GM23248 (cell line): ENCODE results near the gene PTH2. TPM values are rescaled to one million over a fixed set of nuclear protein-coding genes. Genes with fewer than 3 reads are reported as not detected.
A peak's percentile ranks its signal among the peaks of the same experiment; 100 is the strongest.

Experiments used
- DNase-seq: peaks from one replicate; pipeline ENCODE4 v3.0.0-alpha.2; 2015
- H2AFZ ChIP-seq: fragments of 200-600 bp; sonication (generic); 2 replicates; pipeline ENCODE4 v1.6.1; 2016; ENCODE audit warnings: antibody characterized with exemption
- H3F3A ChIP-seq: fragments of 200-600 bp; sonication (generic); 2 replicates; pipeline ENCODE4 v1.6.1; 2016; ENCODE audit warnings: mild to moderate bottlenecking, antibody characterized with exemption, mixed run types; ENCODE audit not compliant: insufficient read depth
- H3K27ac ChIP-seq: fragments of 200-600 bp; sonication (generic); 2 replicates; pipeline ENCODE4 v1.5.1; 2016; ENCODE audit warnings: mild to moderate bottlenecking
- H3K27me3 ChIP-seq: fragments of 200-600 bp; sonication (generic); replicated peaks from 2 replicates; pipeline ENCODE4 v1.6.1; 2016; ENCODE audit warnings: mild to moderate bottlenecking; ENCODE audit not compliant: insufficient read depth
- H3K36me3 ChIP-seq: fragments of 200-600 bp; sonication (generic); 2 replicates; pipeline ENCODE4 v1.6.1; 2016; ENCODE audit warnings: low read depth, mild to moderate bottlenecking
- H3K4me1 ChIP-seq: fragments of 200-600 bp; sonication (generic); 2 replicates; pipeline ENCODE4 v1.6.1; 2016; ENCODE audit warnings: mild to moderate bottlenecking; ENCODE audit not compliant: insufficient read depth
- H3K4me2 ChIP-seq: fragments of 200-600 bp; sonication (generic); one replicate; pipeline ENCODE4 v1.6.1; 2016; ENCODE audit warnings: mild to moderate bottlenecking; ENCODE audit not compliant: unreplicated experiment
- H3K4me3 ChIP-seq: fragments of 200-600 bp; sonication (generic); 2 replicates; pipeline ENCODE4 v1.5.1; 2016; ENCODE audit warnings: mild to moderate bottlenecking
- H3K79me2 ChIP-seq: fragments of 200-600 bp; sonication (generic); 2 replicates; pipeline ENCODE4 v1.6.1; 2016; ENCODE audit warnings: mild to moderate bottlenecking; ENCODE audit not compliant: insufficient read depth
- H3K9ac ChIP-seq: fragments of 200-600 bp; sonication (generic); 2 replicates; pipeline ENCODE4 v1.6.1; 2016; ENCODE audit warnings: mild to moderate bottlenecking
- H3K9me2 ChIP-seq: fragments of 200-600 bp; sonication (generic); 2 replicates; pipeline ENCODE4 v1.6.1; 2016; ENCODE audit warnings: mixed run types, mild to moderate bottlenecking, moderate library complexity; ENCODE audit not compliant: insufficient read depth
- H3K9me3 ChIP-seq: fragments of 200-600 bp; sonication (generic); one replicate; pipeline ENCODE4 v1.6.1; 2017; ENCODE audit warnings: low read depth
- H4K20me1 ChIP-seq: fragments of 200-600 bp; sonication (generic); 2 replicates; pipeline ENCODE4 v1.6.0; 2016; ENCODE audit not compliant: insufficient read depth
- EZH2 ChIP-seq: fragments of 200-600 bp; sonication (generic); IDR thresholded peaks from 2 replicates; pipeline ENCODE4 v1.6.1; 2018; ENCODE audit warnings: antibody characterized with exemption, mild to moderate bottlenecking; ENCODE audit not compliant: insufficient read depth, poor library complexity, severe bottlenecking
- EZH2phosphoT487 ChIP-seq: fragments of 200-600 bp; sonication (generic); IDR thresholded peaks from 2 replicates; pipeline ENCODE4 v1.6.1; 2018; ENCODE audit warnings: antibody characterized with exemption, moderate library complexity, mild to moderate bottlenecking, low read depth; ENCODE audit not compliant: insufficient read depth
- WGBS, 2 experiments: methylation state at CpG; one replicate each; pipeline ENCODE4 v1.1.6; 2015 to 2017; ENCODE audit warnings: low lambda C conversion rate in 2 of 2, low coverage in 1 of 2; ENCODE audit errors: missing lambda C conversion rate in 2 of 2; 5-methylcytosine and 5-hydroxymethylcytosine counted together
- in situ Hi-C: fragments of 300-500 bp; cut with MboI; formaldehyde crosslinking; loops from 2 replicates; pipeline ENCODE4 v1.15.0; 2020
- polyA plus RNA-seq: library from polyadenylated mRNA; unstranded; fragments of >200 nt; fragmentation: Nextera tagmentation; extraction: Ambion mirVana; gene quantifications from 2 replicates; pipeline ENCODE4 v1.2.1, GENCODE V29; 2016
- total RNA-seq: library from RNA; depleted of rRNA; stranded (reverse); fragments of >200 nt; shearing (Covaris generic); gene quantifications from 2 replicates; pipeline ENCODE4 v1.2.3, GENCODE V29; 2014

PTH2 gene
- total and polyA plus RNA-seq, 2 experiments from 2014 or later: not detected

- peaks cover 80% of the 10 kb centered on the region for H3K27me3 ChIP-seq
- H3K79me2 ChIP-seq: no peaks in the 10 kb centered on the region
- H3K9me3 ChIP-seq: no peaks in the 10 kb centered on the region
- H3K9me2 ChIP-seq: no peaks in the 10 kb centered on the region
- peak; percentile 63 for DNase-seq
- no peak overlapping the region for H3K4me3 ChIP-seq
- H3K9ac ChIP-seq: no peak overlapping the region
- 0 out of 2 replicates have a peak, but pooled peaks cover 5% of the 10 kb centered on the region for H3K4me1 ChIP-seq
- no peaks in the 10 kb centered on the region for H3F3A ChIP-seq
- 6 to 8% methylated on average over 34 to 52 of the region's 58 CpGs for WGBS, 2 experiments
- no peaks in the 10 kb centered on the region for H3K36me3 ChIP-seq
- no peak overlapping the region for H3K27ac ChIP-seq
- no peak overlapping the region for H2AFZ ChIP-seq
- peak overlapping the region; percentile 21 for H3K4me2 ChIP-seq
- TF ChIP-seq EZH2 (peak; percentile 90), EZH2phosphoT487 (peak; percentile 47; the same call in 1 of the 2 replicates)
- in situ Hi-C loops: no loop called here
- no peaks in the 10 kb centered on the region for H4K20me1 ChIP-seq
Measured at GRCh38 chr19:49422407-49423070, 702 bp downstream of the PTH2 start.

- Histone ChIP-seq H3K27ac (no peak overlapping the region), H2AFZ (no peak overlapping the region), H3K4me3 (no peak overlapping the region), H3K27me3 (peaks cover 73% of the 10 kb centered on the region), H4K20me1 (no peaks in the 10 kb centered on the region), H3K4me2 (no peak overlapping the region), H3K9ac (no peak overlapping the region), H3K4me1 (0 out of 2 replicates have a peak, but pooled peaks cover 5% of the 10 kb centered on the region), H3K9me2 (no peaks in the 10 kb centered on the region), H3K36me3 (no peaks in the 10 kb centered on the region), H3F3A (no peaks in the 10 kb centered on the region), H3K9me3 (no peaks in the 10 kb centered on the region), H3K79me2 (no peaks in the 10 kb centered on the region)
- DNase-seq: no peak
- TF ChIP-seq EZH2phosphoT487 (no peak), EZH2 (no peak)
- in situ Hi-C loops: no loop called here
- WGBS, 2 experiments: 15 to 30% methylated on average over 2 to 3 of the region's 3 CpGs
Measured at GRCh38 chr19:49421878-49422202, 1.4 kb downstream of the PTH2 start.

- TF ChIP-seq EZH2 (peak; percentile 53), EZH2phosphoT487 (0 out of 2 replicates have a peak, but pooled peaks have one; percentile 57)
- Histone ChIP-seq H3F3A (no peaks in the 10 kb centered on the region), H3K27ac (no peak overlapping the region), H3K4me2 (peak overlapping the region; percentile 35), H2AFZ (no peak overlapping the region), H3K4me1 (0 out of 2 replicates have a peak, but pooled peaks cover 5% of the 10 kb centered on the region), H3K4me3 (peak overlapping the region; percentile 46), H3K9me2 (no peaks in the 10 kb centered on the region), H3K79me2 (no peaks in the 10 kb centered on the region), H3K27me3 (peaks cover 67% of the 10 kb centered on the region), H3K9ac (no peak overlapping the region), H3K36me3 (no peaks in the 10 kb centered on the region), H4K20me1 (no peaks in the 10 kb centered on the region), H3K9me3 (no peaks in the 10 kb centered on the region)
- WGBS, 2 experiments: 6 to 8% methylated on average over 47 to 48 of the region's 48 CpGs
- DNase-seq: peak; percentile 80
- in situ Hi-C loops: no loop called here
Measured at GRCh38 chr19:49421039-49421877, 2.0 kb downstream of the PTH2 start.

- DNase-seq: no peak
- no peak overlapping the region for H3K4me2 ChIP-seq
- H3K9ac ChIP-seq: no peak overlapping the region
- H3K9me2 ChIP-seq: no peaks in the 10 kb centered on the region
- in situ Hi-C loops: no loop called here
- H2AFZ ChIP-seq: no peak overlapping the region
- H3K4me1 ChIP-seq: 0 out of 2 replicates have a peak, but pooled peaks cover 5% of the 10 kb centered on the region
- H3K9me3 ChIP-seq: no peaks in the 10 kb centered on the region
- no peaks in the 10 kb centered on the region for H3F3A ChIP-seq
- H4K20me1 ChIP-seq: no peaks in the 10 kb centered on the region
- H3K27ac ChIP-seq: no peak overlapping the region
- H3K79me2 ChIP-seq: no peaks in the 10 kb centered on the region
- H3K4me3 ChIP-seq: no peak overlapping the region
- TF ChIP-seq EZH2phosphoT487 (no peak), EZH2 (no peak)
- 35% methylated on average over 2 of the region's 2 CpGs; no CpG with 5 or more reads in 1 of the 2 experiments for WGBS, 2 experiments
- H3K27me3 ChIP-seq: peaks cover 57% of the 10 kb centered on the region
- no peaks in the 10 kb centered on the region for H3K36me3 ChIP-seq
Measured at GRCh38 chr19:49420227-49420626, 3.0 kb downstream of the PTH2 start.
